GM12865 (cell line): Measurements from ENCODE around the gene SEH1L.

Experiments
- DNase-seq: peaks from one replicate; pipeline ENCODE4 v3.0.0; 2010; ENCODE audit warnings: low read depth
- H3K4me3 ChIP-seq: 2 replicates; pipeline ENCODE4 v1.5.1; 2011; ENCODE audit warnings: mild to moderate bottlenecking, low read depth, low read length, control low read depth
- TF ChIP-seq, protein P1 (sequence below): IDR thresholded peaks from 2 replicates; pipeline ENCODE4 v1.5.1; 2011; ENCODE audit warnings: low read length, control low read depth, low read depth, inconsistent platforms; ENCODE audit not compliant: insufficient read depth; ENCODE audit errors: missing control alignments

The SEH1L gene

DNA sequence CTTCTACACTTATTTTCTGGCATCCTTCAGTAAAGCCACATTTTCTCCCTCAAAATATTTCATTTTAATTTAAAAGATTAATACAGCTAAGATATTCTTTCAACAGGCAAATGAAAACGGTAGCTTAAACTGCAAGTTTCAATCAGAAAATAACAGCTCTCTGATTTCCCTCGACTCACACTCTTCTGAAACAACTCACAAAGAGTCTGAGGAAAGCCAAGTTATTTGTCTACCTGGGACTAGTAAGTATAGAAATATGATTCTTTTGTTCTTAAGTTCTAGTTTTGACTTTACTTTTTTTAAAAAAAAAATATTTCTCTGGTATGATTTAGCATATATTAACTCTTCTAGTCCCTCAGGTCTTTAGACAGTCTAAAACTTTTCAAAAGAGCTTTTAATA lies 70.6 kb downstream of the SEH1L start:
- DNase-seq: no peak
- TF ChIP-seq, protein P1, sequence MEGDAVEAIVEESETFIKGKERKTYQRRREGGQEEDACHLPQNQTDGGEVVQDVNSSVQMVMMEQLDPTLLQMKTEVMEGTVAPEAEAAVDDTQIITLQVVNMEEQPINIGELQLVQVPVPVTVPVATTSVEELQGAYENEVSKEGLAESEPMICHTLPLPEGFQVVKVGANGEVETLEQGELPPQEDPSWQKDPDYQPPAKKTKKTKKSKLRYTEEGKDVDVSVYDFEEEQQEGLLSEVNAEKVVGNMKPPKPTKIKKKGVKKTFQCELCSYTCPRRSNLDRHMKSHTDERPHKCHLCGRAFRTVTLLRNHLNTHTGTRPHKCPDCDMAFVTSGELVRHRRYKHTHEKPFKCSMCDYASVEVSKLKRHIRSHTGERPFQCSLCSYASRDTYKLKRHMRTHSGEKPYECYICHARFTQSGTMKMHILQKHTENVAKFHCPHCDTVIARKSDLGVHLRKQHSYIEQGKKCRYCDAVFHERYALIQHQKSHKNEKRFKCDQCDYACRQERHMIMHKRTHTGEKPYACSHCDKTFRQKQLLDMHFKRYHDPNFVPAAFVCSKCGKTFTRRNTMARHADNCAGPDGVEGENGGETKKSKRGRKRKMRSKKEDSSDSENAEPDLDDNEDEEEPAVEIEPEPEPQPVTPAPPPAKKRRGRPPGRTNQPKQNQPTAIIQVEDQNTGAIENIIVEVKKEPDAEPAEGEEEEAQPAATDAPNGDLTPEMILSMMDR: no peak
- H3K4me3 ChIP-seq: no peak overlapping the region

DNA sequence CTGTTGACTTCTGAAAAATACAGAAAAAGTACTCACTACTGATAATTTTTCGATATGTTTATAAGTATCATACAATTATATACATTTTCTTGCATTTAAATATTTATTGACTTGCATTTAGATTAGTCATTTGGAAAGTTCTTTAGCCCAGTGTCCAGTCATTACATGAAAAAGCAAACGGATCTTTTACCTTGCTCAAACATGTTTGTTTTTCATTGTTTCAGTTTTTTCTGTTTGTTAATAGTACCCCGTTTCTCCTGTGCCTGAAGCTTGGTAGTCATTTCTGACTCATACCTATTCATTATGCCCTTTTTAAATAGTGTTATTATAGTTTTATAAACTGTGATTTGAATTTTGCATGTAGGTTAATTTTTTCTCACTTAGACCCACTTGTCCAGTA lies 71.5 kb downstream of the SEH1L start:
- TF ChIP-seq, protein P1: no peak
- H3K4me3 ChIP-seq: no peak overlapping the region
- DNase-seq: peak; percentile 66

DNA sequence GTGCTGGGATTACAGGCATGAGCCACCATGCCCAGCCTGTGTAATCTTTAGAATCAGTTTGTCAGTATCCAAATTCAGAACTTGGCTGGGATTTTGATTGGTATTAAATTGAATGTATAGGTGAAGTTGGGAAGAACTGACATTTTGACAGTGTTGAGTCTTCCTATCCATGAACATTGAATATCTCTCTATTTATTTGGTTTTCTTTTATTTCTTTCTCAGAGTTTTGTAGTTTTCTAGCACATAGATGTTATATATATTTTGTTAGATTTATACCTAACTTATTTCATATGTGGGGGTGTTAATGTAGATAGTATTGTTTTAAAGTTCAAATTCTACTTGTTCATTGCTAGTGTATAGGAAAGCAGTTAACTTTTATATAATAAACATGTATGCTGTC lies 74.8 kb downstream of the SEH1L start:
- H3K4me3 ChIP-seq: no peak overlapping the region
- TF ChIP-seq, protein P1: no peak
- no peak for DNase-seq

DNA sequence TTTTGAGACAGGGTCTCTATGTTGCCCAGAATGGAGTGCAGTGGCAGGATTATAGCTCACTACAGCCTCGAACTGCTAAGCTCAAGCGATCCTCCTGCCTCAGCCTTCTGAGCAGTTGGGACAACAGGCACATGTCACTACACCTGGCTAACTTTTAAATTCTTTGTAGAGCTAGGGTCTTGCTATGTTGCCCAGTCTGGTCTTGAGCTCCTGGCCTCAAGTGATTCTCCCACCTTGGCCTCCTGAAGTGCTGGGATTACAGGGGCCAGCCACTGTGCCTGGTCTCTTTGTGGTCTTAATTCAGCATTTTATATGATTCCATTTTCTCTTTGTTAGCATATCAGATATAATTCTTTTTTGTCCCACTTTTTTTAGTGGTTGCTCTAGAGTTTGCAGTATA lies 77.4 kb downstream of the SEH1L start:
- H3K4me3 ChIP-seq: no peak overlapping the region
- TF ChIP-seq, protein P1: no peak
- DNase-seq: no peak

DNA sequence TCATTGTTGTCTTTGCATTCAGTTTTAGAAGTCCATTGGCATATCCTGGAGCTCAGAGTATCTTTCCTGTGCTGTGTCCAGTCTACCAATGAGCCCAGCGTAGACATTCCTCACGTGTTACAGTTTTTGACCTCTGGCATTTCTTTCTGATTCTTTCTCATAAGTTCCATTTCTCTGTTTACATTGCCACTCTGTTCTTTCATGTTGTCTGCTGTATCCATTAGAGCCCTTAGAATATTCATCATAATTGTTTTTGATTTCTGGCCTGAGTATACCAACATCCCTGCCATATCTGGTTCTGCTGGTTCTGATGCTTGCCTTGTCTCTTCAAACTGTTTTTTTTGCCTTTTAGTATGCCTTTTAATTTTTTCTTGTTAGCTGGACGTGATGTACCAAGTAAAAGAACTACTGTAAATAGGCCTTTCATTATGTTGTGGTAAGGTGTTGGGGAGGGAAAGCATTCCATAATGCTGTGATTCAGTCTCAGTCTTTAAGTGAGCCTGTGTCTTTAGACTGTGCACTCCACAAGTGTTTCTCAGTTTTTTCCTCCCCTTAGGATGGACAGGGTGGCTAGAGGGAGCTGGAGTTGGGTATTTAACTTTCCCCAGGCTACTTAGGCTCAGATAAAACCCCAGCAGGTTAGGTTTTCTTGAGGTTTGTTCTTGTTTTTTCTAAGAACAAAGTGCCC lies 78.9 kb downstream of the SEH1L start:
- no peak for DNase-seq
- TF ChIP-seq, protein P1: no peak
- H3K4me3 ChIP-seq: no peak overlapping the region

DNA sequence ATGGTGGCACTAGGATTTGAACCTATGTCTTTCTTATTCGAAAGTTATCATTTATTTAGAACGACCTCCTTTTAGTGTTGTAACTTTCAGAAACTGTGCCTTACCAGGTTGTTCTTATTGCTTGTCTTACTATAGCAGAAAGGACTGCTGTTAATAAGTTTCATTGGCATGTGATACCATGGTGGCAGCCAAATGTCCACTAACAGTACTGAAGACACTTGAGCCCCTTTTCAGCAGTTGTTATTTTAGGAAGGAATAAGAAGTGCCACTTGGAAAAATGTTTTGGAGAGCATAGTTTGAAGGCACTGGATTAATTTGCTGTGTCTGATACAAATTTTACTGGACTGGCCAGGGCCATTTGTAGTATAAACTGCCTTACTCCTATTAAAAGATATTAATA lies 81.1 kb downstream of the SEH1L start:
- DNase-seq: no peak
- TF ChIP-seq, protein P1: no peak
- no peak overlapping the region for H3K4me3 ChIP-seq

DNA sequence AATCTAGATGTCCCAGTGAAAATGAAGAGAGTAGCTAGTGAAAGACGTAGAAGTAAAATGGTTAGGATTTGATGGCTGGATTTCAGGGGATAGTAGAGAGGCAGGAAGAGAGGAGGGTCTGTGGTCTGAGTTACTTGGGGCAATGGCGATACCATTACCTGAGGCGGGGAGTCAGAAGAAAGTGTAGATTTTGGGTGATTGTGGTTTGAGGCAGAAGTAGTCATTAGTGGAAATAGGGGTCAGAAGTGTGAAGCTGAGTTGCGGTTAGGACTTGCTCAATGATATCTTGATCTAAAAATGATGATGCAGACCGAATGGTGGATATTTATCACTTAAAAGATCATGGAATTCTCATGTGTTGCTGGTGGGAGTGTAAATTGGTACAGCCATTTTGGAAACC lies 84.4 kb downstream of the SEH1L start:
- no peak for DNase-seq
- H3K4me3 ChIP-seq: no peak overlapping the region
- TF ChIP-seq, protein P1: no peak
